SK-N-SH treated with all-trans-retinoic acid at 6 μM for 48 hours (cell line): ENCODE results near the gene TTC31.

Experiments used
- ATAC-seq: fragments of 200-7000 bp; cut with Tn5 transposase; 3 replicates; pipeline ENCODE4 v1.9.1; 2020; ENCODE audit warnings: mild to moderate bottlenecking, moderate library complexity
- ARNTL ChIP-seq: fragments of 450-650 bp; formaldehyde crosslinking; IDR thresholded peaks from 2 replicates; pipeline ENCODE4 v1.5.0; 2020; ENCODE audit warnings: low read depth, mild to moderate bottlenecking, moderate library complexity, borderline replicate concordance
- BACH2 ChIP-seq: fragments of 250-450 bp; sonication (Bioruptor Pico); IDR thresholded peaks from 2 replicates; pipeline ENCODE4 v1.9.0; 2021; ENCODE audit warnings: mild to moderate bottlenecking, borderline replicate concordance
- CREB5 ChIP-seq: fragments of 250-450 bp; sonication (Bioruptor Pico); IDR thresholded peaks from 2 replicates; pipeline ENCODE4 v1.5.1; 2020; ENCODE audit warnings: low read depth, mild to moderate bottlenecking, moderate library complexity
- GLIS3 ChIP-seq: fragments of 250-450 bp; sonication (Bioruptor Pico); IDR thresholded peaks from 2 replicates; pipeline ENCODE4 v1.5.0; 2020; ENCODE audit warnings: mild to moderate bottlenecking, moderate library complexity
- OSR1 ChIP-seq: fragments of 250-450 bp; sonication (Bioruptor Pico); IDR thresholded peaks from 2 replicates; pipeline ENCODE4 v1.8.0; 2022; ENCODE audit warnings: moderate library complexity, mild to moderate bottlenecking, inconsistent platforms
- PPARA ChIP-seq: fragments of 250-450 bp; sonication (Bioruptor Pico); IDR thresholded peaks from 2 replicates; pipeline ENCODE4 v1.5.0; 2020; ENCODE audit warnings: mild to moderate bottlenecking, borderline replicate concordance
- RARB ChIP-seq: fragments of 250-450 bp; sonication (Bioruptor Pico); IDR thresholded peaks from 2 replicates; pipeline ENCODE4 v1.8.0; 2021; ENCODE audit warnings: mild to moderate bottlenecking, moderate library complexity
- SNAI2 ChIP-seq: fragments of 250-450 bp; sonication (Bioruptor Pico); IDR thresholded peaks from 2 replicates; pipeline ENCODE4 v1.5.0; 2020; ENCODE audit warnings: mild to moderate bottlenecking, moderate library complexity
- TCF4 ChIP-seq: fragments of 250-450 bp; sonication (Bioruptor Pico); IDR thresholded peaks from 2 replicates; pipeline ENCODE4 v1.8.0; 2021; ENCODE audit warnings: mild to moderate bottlenecking, moderate library complexity, borderline replicate concordance
- TOX ChIP-seq: fragments of 250-450 bp; sonication (Bioruptor Pico); IDR thresholded peaks from 2 replicates; pipeline ENCODE4 v1.8.0; 2021; ENCODE audit warnings: mild to moderate bottlenecking, moderate library complexity, borderline replicate concordance
- ZC3H10 ChIP-seq: fragments of 250-450 bp; sonication (Bioruptor Pico); IDR thresholded peaks from 2 replicates; pipeline ENCODE4 v1.5.1; 2021; ENCODE audit warnings: mild to moderate bottlenecking, moderate library complexity
- ZFP30 ChIP-seq: fragments of 450-650 bp; formaldehyde crosslinking; IDR thresholded peaks from 2 replicates; pipeline ENCODE4 v1.5.0; 2022; ENCODE audit warnings: mild to moderate bottlenecking, moderate library complexity
- ZNF70 ChIP-seq: fragments of 450-650 bp; formaldehyde crosslinking; IDR thresholded peaks from 2 replicates; pipeline ENCODE4 v1.5.0; 2020; ENCODE audit warnings: mild to moderate bottlenecking, moderate library complexity
- ZNF8 ChIP-seq: fragments of 450-650 bp; formaldehyde crosslinking; IDR thresholded peaks from 2 replicates; pipeline ENCODE4 v1.5.0; 2020; ENCODE audit warnings: mild to moderate bottlenecking, moderate library complexity
- TF ChIP-seq, protein P1 (sequence below): fragments of 250-450 bp; sonication (Bioruptor Pico); IDR thresholded peaks from 2 replicates; pipeline ENCODE4 v1.8.0; 2020; ENCODE audit warnings: mild to moderate bottlenecking, moderate library complexity, borderline replicate concordance
- TF ChIP-seq, protein P2 (sequence below): fragments of 250-450 bp; sonication (Bioruptor Pico); IDR thresholded peaks from 2 replicates; pipeline ENCODE4 v1.5.0; 2020; ENCODE audit warnings: mild to moderate bottlenecking, moderate library complexity

The TTC31 gene

GRCh38 chr2:74497777-74498499 lies 15.1 kb downstream of the TTC31 start:
- TF ChIP-seq OSR1 (CRISPR knock-in tag) (no peak), ZNF70 (no peak), ARNTL (CRISPR knock-in tag) (no peak), TOX (no peak)
- TF ChIP-seq, protein P1, sequence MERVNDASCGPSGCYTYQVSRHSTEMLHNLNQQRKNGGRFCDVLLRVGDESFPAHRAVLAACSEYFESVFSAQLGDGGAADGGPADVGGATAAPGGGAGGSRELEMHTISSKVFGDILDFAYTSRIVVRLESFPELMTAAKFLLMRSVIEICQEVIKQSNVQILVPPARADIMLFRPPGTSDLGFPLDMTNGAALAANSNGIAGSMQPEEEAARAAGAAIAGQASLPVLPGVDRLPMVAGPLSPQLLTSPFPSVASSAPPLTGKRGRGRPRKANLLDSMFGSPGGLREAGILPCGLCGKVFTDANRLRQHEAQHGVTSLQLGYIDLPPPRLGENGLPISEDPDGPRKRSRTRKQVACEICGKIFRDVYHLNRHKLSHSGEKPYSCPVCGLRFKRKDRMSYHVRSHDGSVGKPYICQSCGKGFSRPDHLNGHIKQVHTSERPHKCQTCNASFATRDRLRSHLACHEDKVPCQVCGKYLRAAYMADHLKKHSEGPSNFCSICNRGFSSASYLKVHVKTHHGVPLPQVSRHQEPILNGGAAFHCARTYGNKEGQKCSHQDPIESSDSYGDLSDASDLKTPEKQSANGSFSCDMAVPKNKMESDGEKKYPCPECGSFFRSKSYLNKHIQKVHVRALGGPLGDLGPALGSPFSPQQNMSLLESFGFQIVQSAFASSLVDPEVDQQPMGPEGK (CRISPR knock-in tag) = no peak

DNA sequence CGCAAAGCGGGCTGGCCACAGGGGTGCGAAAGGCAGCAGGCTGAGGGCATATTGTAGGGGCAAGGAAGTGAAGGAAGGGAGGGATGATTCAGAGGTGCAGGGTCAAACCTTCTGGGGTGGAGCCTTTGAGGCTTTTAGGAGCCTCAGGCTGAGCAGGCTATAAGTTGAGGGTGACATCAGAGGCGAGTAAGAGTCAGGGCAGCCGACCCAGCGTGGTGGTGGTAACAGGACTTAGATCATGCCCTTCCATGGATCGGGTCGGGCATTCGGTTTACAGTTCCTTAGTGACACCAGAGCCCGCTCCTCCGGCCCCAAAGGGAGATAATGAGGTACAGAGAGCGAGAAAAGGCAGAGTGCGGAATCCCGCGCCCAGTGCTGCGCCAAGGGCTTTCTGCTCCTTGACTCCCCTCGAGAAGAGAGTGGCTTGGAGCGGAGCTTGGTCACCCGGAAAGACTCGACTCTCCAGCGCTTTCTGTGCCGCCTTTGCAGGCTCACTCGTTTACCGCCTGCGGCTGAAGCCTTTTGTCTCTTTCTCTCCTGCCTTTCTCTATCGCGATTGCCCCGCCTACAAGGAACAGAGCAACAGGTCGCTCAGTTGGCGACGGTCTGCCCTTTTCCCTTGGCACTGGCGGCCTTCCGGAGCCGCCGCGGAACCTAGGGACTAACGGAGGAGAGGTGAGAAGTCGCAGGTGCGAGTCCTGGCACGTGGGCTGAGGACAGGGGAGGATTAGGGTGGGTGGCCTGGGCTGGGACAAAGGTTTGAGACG lies 15.8 kb downstream of the TTC31 start:
- TF ChIP-seq TOX = no peak
- TF ChIP-seq TCF4 (CRISPR knock-in tag) = no peak
- TF ChIP-seq BACH2 (CRISPR knock-in tag) = no peak
- TF ChIP-seq, protein P2, sequence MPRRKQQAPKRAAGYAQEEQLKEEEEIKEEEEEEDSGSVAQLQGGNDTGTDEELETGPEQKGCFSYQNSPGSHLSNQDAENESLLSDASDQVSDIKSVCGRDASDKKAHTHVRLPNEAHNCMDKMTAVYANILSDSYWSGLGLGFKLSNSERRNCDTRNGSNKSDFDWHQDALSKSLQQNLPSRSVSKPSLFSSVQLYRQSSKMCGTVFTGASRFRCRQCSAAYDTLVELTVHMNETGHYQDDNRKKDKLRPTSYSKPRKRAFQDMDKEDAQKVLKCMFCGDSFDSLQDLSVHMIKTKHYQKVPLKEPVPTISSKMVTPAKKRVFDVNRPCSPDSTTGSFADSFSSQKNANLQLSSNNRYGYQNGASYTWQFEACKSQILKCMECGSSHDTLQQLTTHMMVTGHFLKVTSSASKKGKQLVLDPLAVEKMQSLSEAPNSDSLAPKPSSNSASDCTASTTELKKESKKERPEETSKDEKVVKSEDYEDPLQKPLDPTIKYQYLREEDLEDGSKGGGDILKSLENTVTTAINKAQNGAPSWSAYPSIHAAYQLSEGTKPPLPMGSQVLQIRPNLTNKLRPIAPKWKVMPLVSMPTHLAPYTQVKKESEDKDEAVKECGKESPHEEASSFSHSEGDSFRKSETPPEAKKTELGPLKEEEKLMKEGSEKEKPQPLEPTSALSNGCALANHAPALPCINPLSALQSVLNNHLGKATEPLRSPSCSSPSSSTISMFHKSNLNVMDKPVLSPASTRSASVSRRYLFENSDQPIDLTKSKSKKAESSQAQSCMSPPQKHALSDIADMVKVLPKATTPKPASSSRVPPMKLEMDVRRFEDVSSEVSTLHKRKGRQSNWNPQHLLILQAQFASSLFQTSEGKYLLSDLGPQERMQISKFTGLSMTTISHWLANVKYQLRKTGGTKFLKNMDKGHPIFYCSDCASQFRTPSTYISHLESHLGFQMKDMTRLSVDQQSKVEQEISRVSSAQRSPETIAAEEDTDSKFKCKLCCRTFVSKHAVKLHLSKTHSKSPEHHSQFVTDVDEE (CRISPR knock-in tag) = no peak
- no peak for TF ChIP-seq CREB5 (CRISPR knock-in tag)
- TF ChIP-seq ZFP30 (CRISPR knock-in tag) = no peak
- no peak for TF ChIP-seq GLIS3 (CRISPR knock-in tag)
- TF ChIP-seq OSR1 (CRISPR knock-in tag) = no peak
- no peak for TF ChIP-seq ZC3H10 (CRISPR knock-in tag)
- peak; percentile 33 for ATAC-seq

More at GRCh38 chr2:74497777-74498499, 15.1 kb downstream of the TTC31 start:
- no peak for ATAC-seq

DNA sequence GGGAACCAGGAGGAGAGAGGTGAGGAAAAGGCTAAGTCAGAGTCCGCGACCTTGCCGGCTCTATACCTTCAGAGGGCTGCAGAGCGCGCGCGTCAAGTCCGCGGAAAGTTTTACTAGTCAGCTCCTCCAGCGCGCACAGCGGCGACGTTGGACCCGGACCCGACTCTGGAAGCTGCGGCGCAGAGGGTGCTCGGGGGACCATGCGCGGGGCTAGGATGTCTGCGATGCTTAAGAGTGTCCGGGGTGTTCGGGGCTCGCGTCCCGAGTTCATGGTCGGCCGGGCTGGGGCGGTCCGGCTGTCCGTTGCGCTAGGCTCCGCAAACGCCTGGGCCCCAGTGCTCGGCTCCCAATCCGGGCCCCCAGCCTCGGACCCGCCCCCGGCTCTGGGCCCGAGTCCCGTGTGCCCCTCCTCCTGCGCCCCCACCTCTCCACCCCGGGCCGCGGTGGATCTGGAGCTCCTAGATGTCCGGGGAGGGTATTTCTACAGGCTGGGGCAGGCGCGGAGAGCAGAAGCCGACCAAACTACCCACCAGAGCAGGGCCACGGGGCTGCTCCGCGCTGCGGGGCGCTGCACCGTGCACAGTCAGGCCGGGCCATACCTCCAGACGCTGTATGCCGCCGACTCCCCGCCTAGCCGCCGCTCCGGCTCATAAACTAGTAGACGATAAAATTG lies 16.5 kb downstream of the TTC31 start, which contains the start of gene LBX2:
Gene LBX2 (minus strand): TSS at position 337 of the 673 bp plus-strand sequence. CDS start 66 bp downstream, at position 271.
- no peak for TF ChIP-seq BACH2 (CRISPR knock-in tag)
- no peak for TF ChIP-seq CREB5 (CRISPR knock-in tag)
- TF ChIP-seq ZNF8 = no peak
- no peak for TF ChIP-seq RARB
- TF ChIP-seq TOX = no peak
- TF ChIP-seq PPARA (CRISPR knock-in tag) = no peak
- TF ChIP-seq OSR1 (CRISPR knock-in tag) = no peak
- no peak for TF ChIP-seq SNAI2 (CRISPR knock-in tag)
- TF ChIP-seq, protein P1 (CRISPR knock-in tag) = no peak
- TF ChIP-seq TCF4 (CRISPR knock-in tag) = no peak
- TF ChIP-seq GLIS3 (CRISPR knock-in tag) = no peak
- TF ChIP-seq, all 23 proteins: peak for 0
- peak; percentile 43 for ATAC-seq
